Neuronal stem cell (in vitro differentiated cells): ENCODE results near the gene IQCF6.

Experiments used
- DNase-seq: peaks from one replicate; pipeline ENCODE4 v3.0.0-alpha.2; 2013; ENCODE audit warnings: low spot score
- H2AFZ ChIP-seq: one replicate; pipeline ENCODE4 v1.6.1; 2013; ENCODE audit warnings: mild to moderate bottlenecking, low read length, inconsistent platforms
- H2AK5ac ChIP-seq: 2 replicates; pipeline ENCODE4 v1.6.1; 2013; ENCODE audit warnings: low read depth, mild to moderate bottlenecking, inconsistent platforms, low read length, moderate library complexity, mixed read lengths
- H2BK120ac ChIP-seq: 2 replicates; pipeline ENCODE4 v1.6.1; 2013; ENCODE audit warnings: low read depth, mild to moderate bottlenecking, inconsistent platforms, low read length, moderate library complexity, mixed read lengths
- H2BK12ac ChIP-seq: one replicate; pipeline ENCODE4 v1.6.1; 2013; ENCODE audit warnings: low read length, inconsistent platforms
- H2BK15ac ChIP-seq: 2 replicates; pipeline ENCODE4 v1.6.1; 2013; ENCODE audit warnings: mild to moderate bottlenecking, low read length, inconsistent platforms, mixed read lengths
- H2BK5ac ChIP-seq: one replicate; pipeline ENCODE4 v1.6.1; 2013; ENCODE audit warnings: inconsistent platforms, mild to moderate bottlenecking, low read length, moderate library complexity
- H3K14ac ChIP-seq: one replicate; pipeline ENCODE4 v1.6.1; 2013; ENCODE audit warnings: low read length, inconsistent platforms
- H3K18ac ChIP-seq: 2 replicates; pipeline ENCODE4 v1.6.1; 2013; ENCODE audit warnings: low read length, inconsistent platforms
- H3K23ac ChIP-seq: 2 replicates; pipeline ENCODE4 v1.6.1; 2013; ENCODE audit warnings: low read depth, mild to moderate bottlenecking, mixed read lengths, low read length, inconsistent platforms; ENCODE audit not compliant: poor library complexity
- H3K27ac ChIP-seq: replicated peaks from 3 replicates; pipeline ENCODE4 v1.5.1; 2013; ENCODE audit warnings: low read length, inconsistent platforms
- H3K27me3 ChIP-seq, 3 experiments: 2 replicates each; pipeline ENCODE4 v1.6.1; 2013; ENCODE audit warnings: low read length in 3 of 3, mild to moderate bottlenecking in 2 of 3, inconsistent platforms in 1 of 3, low read depth in 1 of 3, mixed read lengths in 1 of 3, moderate library complexity in 1 of 3; ENCODE audit not compliant: control insufficient read depth in 3 of 3, insufficient read depth in 3 of 3
- H3K36me3 ChIP-seq, 2 donors: replicated peaks in 1 of 2; 2 replicates each; pipeline ENCODE4 v1.6.1; 2013; ENCODE audit warnings: low read length in 2 of 2; ENCODE audit not compliant: control insufficient read depth in 2 of 2, insufficient read depth in 2 of 2
- H3K4ac ChIP-seq: 2 replicates; pipeline ENCODE4 v1.6.1; 2013; ENCODE audit warnings: inconsistent platforms, mild to moderate bottlenecking, low read length, moderate library complexity
- H3K4me1 ChIP-seq, 2 donors: 1 replicate in 1 of 2; 2 replicates in 1 of 2; pipeline ENCODE4 v1.6.1; 2013; ENCODE audit warnings: low read length in 2 of 2, low read depth in 1 of 2; ENCODE audit not compliant: control insufficient read depth in 2 of 2, insufficient read depth in 1 of 2
- H3K4me2 ChIP-seq: one replicate; pipeline ENCODE4 v1.6.1; 2013; ENCODE audit warnings: mild to moderate bottlenecking, low read length, inconsistent platforms; ENCODE audit not compliant: insufficient read depth, poor library complexity, severe bottlenecking
- H3K4me3 ChIP-seq, 2 donors: 2 replicates each; pipeline ENCODE4 v1.5.1; 2013; ENCODE audit warnings: low read length in 2 of 2, mild to moderate bottlenecking in 2 of 2, inconsistent platforms in 1 of 2, moderate library complexity in 1 of 2
- H3K79me1 ChIP-seq: one replicate; pipeline ENCODE4 v1.6.1; 2013; ENCODE audit warnings: low read depth, mild to moderate bottlenecking, inconsistent platforms, low read length, moderate library complexity
- H3K9ac ChIP-seq: one replicate; pipeline ENCODE4 v1.6.1; 2013; ENCODE audit warnings: mild to moderate bottlenecking, low read depth, low read length, inconsistent platforms; ENCODE audit not compliant: poor library complexity
- H3K9me3 ChIP-seq, 2 donors: replicated peaks in 1 of 2; 2 replicates each; pipeline versions ENCODE3 to v1.6.1; 2013; ENCODE audit warnings: low read length in 2 of 2, mild to moderate bottlenecking in 2 of 2, inconsistent platforms in 1 of 2, low read depth in 1 of 2, mixed read lengths in 1 of 2, moderate library complexity in 1 of 2; ENCODE audit not compliant: control insufficient read depth in 2 of 2, insufficient read depth in 1 of 2
- H4K8ac ChIP-seq: one replicate; pipeline ENCODE4 v1.6.1; 2013; ENCODE audit warnings: low read depth, mild to moderate bottlenecking, inconsistent platforms, low read length, moderate library complexity
- H4K91ac ChIP-seq: one replicate; pipeline ENCODE4 v1.6.1; 2013; ENCODE audit warnings: low read length, low read depth, mild to moderate bottlenecking, inconsistent platforms; ENCODE audit not compliant: poor library complexity
- WGBS, 2 donors: extraction: QIAGEN DNeasy Blood & Tissue Kit; methylation state at CpG; one replicate each; pipeline ENCODE4 v1.1.7; 2013; ENCODE audit warnings: missing lambda C conversion rate in 2 of 2, mixed read lengths in 1 of 2; ENCODE audit not compliant: insufficient read length in 2 of 2, insufficient replicate concordance in 1 of 2; ENCODE audit errors: extremely low coverage in 2 of 2; 5-methylcytosine and 5-hydroxymethylcytosine counted together

The IQCF6 gene

GRCh38 chr3:51817375-51817774 lies 38.3 kb upstream of the IQCF6 start:
- H2BK120ac ChIP-seq, result no peak overlapping the region
- no peak overlapping the region for H3K23ac ChIP-seq
- H3K4me1 ChIP-seq, result no peaks in the 10 kb centered on the region
- H4K91ac ChIP-seq, result no peak overlapping the region
- H2AFZ ChIP-seq, result no peak overlapping the region
- H2BK12ac ChIP-seq, result no peak overlapping the region
- no peak overlapping the region for H3K9ac ChIP-seq
- no peak overlapping the region for H2BK5ac ChIP-seq
- H3K4me2 ChIP-seq, result no peak overlapping the region
- H3K27me3 ChIP-seq, result peaks cover 0 to 30% (median 0%) of the 10 kb centered on the region in 3 experiments
- H2BK15ac ChIP-seq, result no peak overlapping the region
- no CpG with 5 or more reads among the region's 2 CpGs for WGBS, 2 donors
- no peak overlapping the region for H3K27ac ChIP-seq
- no peaks in the 10 kb centered on the region for H3K36me3 ChIP-seq
- no peak overlapping the region for H3K4me3 ChIP-seq
- no peak overlapping the region for H2AK5ac ChIP-seq
- peaks cover 0 to 2% of the 10 kb centered on the region in 2 donors for H3K9me3 ChIP-seq
- no peak for DNase-seq
- H3K4ac ChIP-seq, result no peak overlapping the region
- no peak overlapping the region for H3K14ac ChIP-seq
- no peaks in the 10 kb centered on the region for H3K79me1 ChIP-seq
- no peak overlapping the region for H4K8ac ChIP-seq
- H3K18ac ChIP-seq, result no peak overlapping the region

- H3K23ac ChIP-seq, result no peak overlapping the region
- H3K9ac ChIP-seq, result no peak overlapping the region
- H3K27ac ChIP-seq, result no peak overlapping the region
- DNase-seq, result no peak
- no peak overlapping the region for H2BK12ac ChIP-seq
- H3K4ac ChIP-seq, result no peak overlapping the region
- H3K18ac ChIP-seq, result no peak overlapping the region
- H2AFZ ChIP-seq, result no peak overlapping the region
- no CpG with 5 or more reads among the region's 2 CpGs for WGBS, 2 donors
- no peak overlapping the region for H2BK15ac ChIP-seq
- H4K91ac ChIP-seq, result no peak overlapping the region
- no peak overlapping the region for H3K4me2 ChIP-seq
- no peak overlapping the region for H4K8ac ChIP-seq
- no peak overlapping the region for H3K14ac ChIP-seq
- H2BK5ac ChIP-seq, result no peak overlapping the region
- peaks cover 0 to 30% (median 0%) of the 10 kb centered on the region in 3 experiments for H3K27me3 ChIP-seq
- H3K36me3 ChIP-seq, result no peaks in the 10 kb centered on the region
- H3K4me1 ChIP-seq, result no peaks in the 10 kb centered on the region
- H3K4me3 ChIP-seq, result no peak overlapping the region
- H2BK120ac ChIP-seq, result no peak overlapping the region
- no peak overlapping the region for H2AK5ac ChIP-seq
- no peaks in the 10 kb centered on the region for H3K79me1 ChIP-seq
- H3K9me3 ChIP-seq, result peaks cover 0 to 2% of the 10 kb centered on the region in 2 donors
Observed at GRCh38 chr3:51816723-51817122, 37.7 kb upstream of the IQCF6 start.

GRCh38 chr3:51815614-51816013 lies 36.6 kb upstream of the IQCF6 start:
- H2AK5ac ChIP-seq, result no peak overlapping the region
- no peak overlapping the region for H3K14ac ChIP-seq
- no peak overlapping the region for H3K4me2 ChIP-seq
- H3K36me3 ChIP-seq, result no peaks in the 10 kb centered on the region
- H2BK15ac ChIP-seq, result no peak overlapping the region
- no peak overlapping the region for H3K18ac ChIP-seq
- no peak overlapping the region for H4K91ac ChIP-seq
- no peak overlapping the region for H2BK12ac ChIP-seq
- no peak overlapping the region for H3K4me3 ChIP-seq
- no peak overlapping the region for H3K27ac ChIP-seq
- no peak overlapping the region for H2BK5ac ChIP-seq
- H2AFZ ChIP-seq, result no peak overlapping the region
- H3K9ac ChIP-seq, result no peak overlapping the region
- no peaks in the 10 kb centered on the region for H3K4me1 ChIP-seq
- peaks cover 0 to 28% (median 0%) of the 10 kb centered on the region in 3 experiments for H3K27me3 ChIP-seq
- WGBS, 2 donors, result no CpG with 5 or more reads among the region's 4 CpGs
- no peak for DNase-seq
- H3K4ac ChIP-seq, result no peak overlapping the region
- no peak overlapping the region for H2BK120ac ChIP-seq
- H3K9me3 ChIP-seq, result peaks cover 0 to 2% of the 10 kb centered on the region in 2 donors
- no peaks in the 10 kb centered on the region for H3K79me1 ChIP-seq
- H4K8ac ChIP-seq, result no peak overlapping the region
- H3K23ac ChIP-seq, result no peak overlapping the region

GRCh38 chr3:51814034-51814433 lies 35.0 kb upstream of the IQCF6 start:
- no peak overlapping the region for H3K18ac ChIP-seq
- no peak overlapping the region for H3K27ac ChIP-seq
- no peak overlapping the region for H3K14ac ChIP-seq
- no peak overlapping the region for H2BK15ac ChIP-seq
- H3K79me1 ChIP-seq, result no peaks in the 10 kb centered on the region
- H3K9me3 ChIP-seq, result no peaks in the 10 kb centered on the region
- H3K4ac ChIP-seq, result no peak overlapping the region
- H2BK12ac ChIP-seq, result no peak overlapping the region
- H3K4me1 ChIP-seq, result no peaks in the 10 kb centered on the region
- WGBS, 2 donors, result no CpG with 5 or more reads among the region's 3 CpGs
- H3K23ac ChIP-seq, result no peak overlapping the region
- H3K4me2 ChIP-seq, result no peak overlapping the region
- H2BK120ac ChIP-seq, result no peak overlapping the region
- H2AFZ ChIP-seq, result no peak overlapping the region
- peak overlapping the region; percentile 26 for H3K9ac ChIP-seq
- no peaks in the 10 kb centered on the region for H3K36me3 ChIP-seq
- H3K27me3 ChIP-seq, result peaks cover 0 to 27% (median 0%) of the 10 kb centered on the region in 3 experiments
- no peak for DNase-seq
- H2AK5ac ChIP-seq, result no peak overlapping the region
- no peak overlapping the region for H3K4me3 ChIP-seq
- no peak overlapping the region for H4K8ac ChIP-seq
- H4K91ac ChIP-seq, result no peak overlapping the region
- H2BK5ac ChIP-seq, result no peak overlapping the region
